ENCODE measurements around the gene MRPL22.

GRCh38 chr5:154995679-154996078 lies 54.8 kb downstream of the MRPL22 start:
- no peak for TF ChIP-seq POLR2A (IDR thresholded peaks at IDR 0.05; ENCODE audit: low read length)
- no peak for TF ChIP-seq GATA1 (IDR thresholded peaks at IDR 0.05; ENCODE audit: low read depth, low read length)

All from erythroblast (primary cell).